CD14-positive monocyte (primary cell): Measurements from ENCODE around the gene CALML3. TPM values are rescaled to one million over a fixed set of nuclear protein-coding genes. Genes with fewer than 3 reads are reported as not detected.

Source experiments
- DNase-seq, 3 donors: peaks; one replicate each; pipeline ENCODE4 v3.0.0-alpha.2; 2011 to 2022
- H2AFZ ChIP-seq: 2 replicates; pipeline ENCODE4 v1.6.0; 2012; ENCODE audit warnings: mild to moderate bottlenecking, low read depth, low read length, inconsistent platforms; ENCODE audit not compliant: insufficient read depth, poor library complexity, severe bottlenecking
- H3K27ac ChIP-seq, 2 donors: 1 replicate in 1 of 2; 2 replicates in 1 of 2; pipeline ENCODE4 v1.5.1; 2012 to 2013; ENCODE audit warnings: low read length in 2 of 2, control low read depth in 1 of 2, inconsistent platforms in 1 of 2, low read depth in 1 of 2, mild to moderate bottlenecking in 1 of 2
- H3K27me3 ChIP-seq, 2 donors: one replicate each; pipeline versions ENCODE4 v1.6.0 to v1.6.1; 2011 to 2013; ENCODE audit warnings: low read length in 2 of 2; ENCODE audit not compliant: control insufficient read depth in 2 of 2, insufficient read depth in 2 of 2
- H3K36me3 ChIP-seq, 2 donors: replicated peaks in 1 of 2; 1 replicate in 1 of 2; 2 replicates in 1 of 2; pipeline versions ENCODE4 v1.5.1 to v1.6.1; 2012 to 2013; ENCODE audit warnings: low read length in 2 of 2, control low read depth in 1 of 2, inconsistent platforms in 1 of 2, mild to moderate bottlenecking in 1 of 2; ENCODE audit not compliant: insufficient read depth in 2 of 2, control insufficient read depth in 1 of 2
- H3K4me1 ChIP-seq, 2 donors: 1 replicate in 1 of 2; 2 replicates in 1 of 2; pipeline versions ENCODE4 v1.5.1 to v1.6.1; 2012 to 2013; ENCODE audit warnings: low read length in 2 of 2, control low read depth in 1 of 2, inconsistent platforms in 1 of 2, mild to moderate bottlenecking in 1 of 2, moderate library complexity in 1 of 2; ENCODE audit not compliant: insufficient read depth in 2 of 2, control insufficient read depth in 1 of 2
- H3K4me2 ChIP-seq: replicated peaks from 2 replicates; pipeline ENCODE3; 2012; ENCODE audit warnings: low read length, moderate library complexity, mild to moderate bottlenecking; ENCODE audit not compliant: poor library complexity, severe bottlenecking; ENCODE audit errors: extremely low read depth
- H3K4me3 ChIP-seq, 3 experiments: fragments of 200-600 bp in 1 of 3; sonication (generic) in 1 of 3; replicated peaks in 1 of 3; 1 replicate in 2 of 3; 2 replicates in 1 of 3; pipeline ENCODE4 v1.5.1; 2011 to 2013; ENCODE audit warnings: low read length in 3 of 3, mild to moderate bottlenecking in 3 of 3, control low read depth in 2 of 3, low read depth in 2 of 3, inconsistent platforms in 1 of 3, moderate library complexity in 1 of 3
- H3K79me2 ChIP-seq: 2 replicates; pipeline ENCODE4 v1.6.0; 2012; ENCODE audit warnings: mild to moderate bottlenecking, control low read depth, inconsistent platforms, low read length, moderate library complexity; ENCODE audit not compliant: insufficient read depth
- H3K9ac ChIP-seq: 2 replicates; pipeline ENCODE4 v1.6.0; 2017; ENCODE audit warnings: low read length, mild to moderate bottlenecking; ENCODE audit not compliant: insufficient read depth, poor library complexity, severe bottlenecking
- H3K9me3 ChIP-seq, 2 donors: replicated peaks in 1 of 2; 1 replicate in 1 of 2; 2 replicates in 1 of 2; pipeline versions ENCODE4 v1.5.1 to v1.6.1; 2012 to 2013; ENCODE audit warnings: low read length in 2 of 2, control low read depth in 1 of 2; ENCODE audit not compliant: control insufficient read depth in 1 of 2, insufficient read depth in 1 of 2
- H4K20me1 ChIP-seq: 2 replicates; pipeline ENCODE4 v1.6.0; 2012; ENCODE audit warnings: mild to moderate bottlenecking, low read length, control low read depth, moderate library complexity; ENCODE audit not compliant: insufficient read depth
- H3K27ac Mint-ChIP-seq, 7 donors: one replicate each; pipeline ENCODE4 v1.8.0; 2020; ENCODE audit warnings: mild to moderate bottlenecking in 7 of 7, mixed read lengths in 7 of 7, moderate library complexity in 6 of 7, inconsistent platforms in 2 of 7
- H3K27me3 Mint-ChIP-seq, 3 donors: one replicate each; pipeline ENCODE4 v1.8.0; 2021 to 2022; ENCODE audit warnings: low read depth in 3 of 3, mild to moderate bottlenecking in 3 of 3, mixed read lengths in 3 of 3, moderate library complexity in 3 of 3, inconsistent platforms in 1 of 3
- H3K36me3 Mint-ChIP-seq, 2 donors: one replicate each; pipeline ENCODE4 v1.8.0; 2020; ENCODE audit warnings: mixed read lengths in 2 of 2, inconsistent platforms in 1 of 2, mild to moderate bottlenecking in 1 of 2
- H3K4me1 Mint-ChIP-seq: one replicate; pipeline ENCODE4 v1.8.0; 2020; ENCODE audit warnings: mild to moderate bottlenecking, mixed read lengths
- H3K4me3 Mint-ChIP-seq, 2 donors: one replicate each; pipeline ENCODE4 v1.8.0; 2020; ENCODE audit warnings: mild to moderate bottlenecking in 2 of 2, mixed read lengths in 2 of 2, moderate library complexity in 1 of 2
- H3K9me3 Mint-ChIP-seq, 7 donors: one replicate each; pipeline ENCODE4 v1.8.0; 2020 to 2022; ENCODE audit warnings: mixed read lengths in 7 of 7, mild to moderate bottlenecking in 6 of 7, moderate library complexity in 6 of 7, inconsistent platforms in 2 of 7
- CTCF ChIP-seq: fragments of 200-600 bp; IDR thresholded peaks from one replicate; pipeline ENCODE4 v1.8.0; 2022; ENCODE audit warnings: antibody characterized with exemption, mild to moderate bottlenecking
- WGBS: methylation state at CpG from one replicate; pipeline ENCODE4 v1.1.5; 2013; ENCODE audit warnings: missing lambda C conversion rate; ENCODE audit not compliant: insufficient coverage; 5-methylcytosine and 5-hydroxymethylcytosine counted together
- intact Hi-C, 2 donors: fragments of 100-400 bp; cut with micrococcal nuclease; formaldehyde crosslinking; loops; one replicate each; pipeline versions ENCODE4 v1.15.0 to v1.15.1; 2023
- polyA plus RNA-seq, 3 donors: library from polyadenylated mRNA; depleted of rRNA in 1 of 3; unstranded in 2 of 3; stranded (reverse) in 1 of 3; fragments of 300-500 nt in 2 of 3; fragments of >200 nt in 1 of 3; fragmentation: Illumina TruSeq in 2 of 3; gene quantifications; 1 replicate in 2 of 3; 2 replicates in 1 of 3; pipeline ENCODE4 v1.2.3, GENCODE V29; 2012 to 2021

Gene CALML3
- polyA plus RNA-seq, 3 donors, result not detected

- no peak overlapping the region for H2AFZ ChIP-seq
- H3K4me2 ChIP-seq, result no peak overlapping the region
- Mint-ChIP-seq H3K4me3 (no peak overlapping the region), H3K27ac (no peak overlapping the region), H3K9me3 (no peaks in the 10 kb centered on the region), H3K27me3 (peaks cover 0 to 3% (median 3%) of the 10 kb centered on the region in 3 donors), H3K36me3 (no peaks in the 10 kb centered on the region), H3K4me1 (no peaks in the 10 kb centered on the region)
- intact Hi-C loops, result no loop called here
- TF ChIP-seq CTCF, result no peak
- H3K27ac ChIP-seq, result no peak overlapping the region
- no peaks in the 10 kb centered on the region for H3K4me1 ChIP-seq
- H3K27me3 ChIP-seq, result no peaks in the 10 kb centered on the region
- DNase-seq, result no peak
- no peaks in the 10 kb centered on the region for H3K36me3 ChIP-seq
- no peaks in the 10 kb centered on the region for H3K9me3 ChIP-seq
- H3K79me2 ChIP-seq, result no peaks in the 10 kb centered on the region
- no peak overlapping the region for H3K4me3 ChIP-seq
- 83% methylated on average over 12 of the region's 12 CpGs for WGBS
- H3K9ac ChIP-seq, result no peak overlapping the region
- no peaks in the 10 kb centered on the region for H4K20me1 ChIP-seq
Observed at GRCh38 chr10:5502061-5502521, 22.7 kb upstream of the CALML3 start.

GRCh38 chr10:5502571-5503476 lies 21.9 kb upstream of the CALML3 start:
- H3K9me3 ChIP-seq, result no peaks in the 10 kb centered on the region
- no peaks in the 10 kb centered on the region for H3K27me3 ChIP-seq
- H3K4me3 ChIP-seq, result no peak overlapping the region
- H3K9ac ChIP-seq, result no peak overlapping the region
- no peak for DNase-seq
- H3K27ac ChIP-seq, result no peak overlapping the region
- peaks cover 3% of the 10 kb centered on the region in 3 donors for H3K27me3 Mint-ChIP-seq
- no peaks in the 10 kb centered on the region for H3K79me2 ChIP-seq
- intact Hi-C loops, result no loop called here
- no peaks in the 10 kb centered on the region for H3K4me1 ChIP-seq
- H3K36me3 Mint-ChIP-seq, result no peaks in the 10 kb centered on the region
- H3K27ac Mint-ChIP-seq, result no peak overlapping the region
- WGBS, result 85% methylated on average over 5 of the region's 14 CpGs
- no peak overlapping the region for H3K4me3 Mint-ChIP-seq
- no peaks in the 10 kb centered on the region for H3K4me1 Mint-ChIP-seq
- no peaks in the 10 kb centered on the region for H3K9me3 Mint-ChIP-seq
- TF ChIP-seq CTCF, result no peak
- H4K20me1 ChIP-seq, result no peaks in the 10 kb centered on the region
- no peak overlapping the region for H3K4me2 ChIP-seq
- no peak overlapping the region for H2AFZ ChIP-seq
- H3K36me3 ChIP-seq, result no peaks in the 10 kb centered on the region
